Skin of body (tissue), 2 donors: ENCODE data around the gene TMEM203. TPM values are rescaled to one million over a fixed set of nuclear protein-coding genes. Genes with fewer than 3 reads are reported as not detected.

Experiments
- small RNA-seq: library from RNA; depleted of rRNA; stranded (forward); fragments of <200 nt; gene quantifications from one replicate; pipeline ENCODE3, GENCODE V24; 2014; ENCODE audit warnings: low replicate concordance
- total RNA-seq: library from RNA; depleted of rRNA; stranded (reverse); fragments of >200 nt; gene quantifications from one replicate; pipeline ENCODE4 v1.2.3, GENCODE V29; 2014

Gene TMEM203
- total RNA-seq, 1 donor from 2014 or later = 19.5 TPM

Small RNAs within 50 kb of the gene (small RNA-seq; reads per million reads assigned to genes)
- gene MIR3621 = not detected

Other genes with a start within 250 kb of the TMEM203 start
- gene PTGDS, start 228.1 kb downstream of the TMEM203 start, total RNA-seq = 15.3 TPM
- 0.20 TPM for gene LCNL1, start 222.7 kb downstream of the TMEM203 start, total RNA-seq
- 13.0 TPM for gene PAXX, start 213.2 kb downstream of the TMEM203 start, total RNA-seq
- gene CLIC3, start 209.1 kb downstream of the TMEM203 start, total RNA-seq = 12.7 TPM
- 13.6 TPM for gene ABCA2, start 177.4 kb downstream of the TMEM203 start, total RNA-seq
- gene FUT7, start 173.6 kb downstream of the TMEM203 start, total RNA-seq = 0.39 TPM
- 15.4 TPM for gene NPDC1, start 159.5 kb downstream of the TMEM203 start, total RNA-seq
- 8.0 TPM for gene ENTPD2, start 151.6 kb downstream of the TMEM203 start, total RNA-seq
- gene SAPCD2, start 135.1 kb downstream of the TMEM203 start, total RNA-seq = 5.8 TPM
- gene UAP1L1, start 128.1 kb downstream of the TMEM203 start, total RNA-seq = 5.4 TPM
- 39.5 TPM for gene MAN1B1, start 118.7 kb downstream of the TMEM203 start, total RNA-seq
- 32.4 TPM for gene DPP7, start 90.9 kb downstream of the TMEM203 start, total RNA-seq
- 0.89 TPM for gene GRIN1, start 66.5 kb downstream of the TMEM203 start, total RNA-seq
- not detected for gene LRRC26, start 35.6 kb downstream of the TMEM203 start, total RNA-seq
- not detected for gene TMEM210, start 33.6 kb downstream of the TMEM203 start, total RNA-seq
- 22.0 TPM for gene ANAPC2, start 17.1 kb downstream of the TMEM203 start, total RNA-seq
- gene SSNA1, start 17.0 kb downstream of the TMEM203 start, total RNA-seq = 24.1 TPM
- 3.4 TPM for gene TPRN, start 4.9 kb downstream of the TMEM203 start, total RNA-seq
- 3.0 TPM for gene NDOR1, start 52 bp upstream of the TMEM203 start, total RNA-seq
- 0.20 TPM for gene RNF208, start 16.6 kb upstream of the TMEM203 start, total RNA-seq
- 1.4 TPM for gene CYSRT1, start 19.5 kb upstream of the TMEM203 start, total RNA-seq
- gene RNF224, start 21.9 kb upstream of the TMEM203 start, total RNA-seq = not detected
- not detected for gene SLC34A3, start 25.3 kb upstream of the TMEM203 start, total RNA-seq
- gene TUBB4B, start 35.6 kb upstream of the TMEM203 start, total RNA-seq = 97.1 TPM
- gene STPG3, start 45.6 kb upstream of the TMEM203 start, total RNA-seq = not detected
- gene NELFB, start 49.7 kb upstream of the TMEM203 start, total RNA-seq = 21.3 TPM
- 1.7 TPM for gene TOR4A, start 72.1 kb upstream of the TMEM203 start, total RNA-seq
- 9.9 TPM for gene NRARP, start 96.6 kb upstream of the TMEM203 start, total RNA-seq
- gene EXD3, start 217.5 kb upstream of the TMEM203 start, total RNA-seq = 7.6 TPM
- gene NOXA1, start 217.7 kb upstream of the TMEM203 start, total RNA-seq = 0.30 TPM
- gene ENTPD8, start 235.7 kb upstream of the TMEM203 start, total RNA-seq = 0.10 TPM